ENCODE results near the gene TBCCD1. TPM values are rescaled to one million over a fixed set of nuclear protein-coding genes. Genes with fewer than 3 reads are reported as not detected.
A peak's percentile ranks its signal among the peaks of the same experiment; 100 is the strongest.
"Not testable (repeated sequence)": the region's sequence is repeated elsewhere in the genome, so short reads cannot be mapped to it uniquely, and the experiment has no call there.

The TBCCD1 gene
- total RNA-seq, 1 experiment from 2014 or later: 7.4 TPM

DNA sequence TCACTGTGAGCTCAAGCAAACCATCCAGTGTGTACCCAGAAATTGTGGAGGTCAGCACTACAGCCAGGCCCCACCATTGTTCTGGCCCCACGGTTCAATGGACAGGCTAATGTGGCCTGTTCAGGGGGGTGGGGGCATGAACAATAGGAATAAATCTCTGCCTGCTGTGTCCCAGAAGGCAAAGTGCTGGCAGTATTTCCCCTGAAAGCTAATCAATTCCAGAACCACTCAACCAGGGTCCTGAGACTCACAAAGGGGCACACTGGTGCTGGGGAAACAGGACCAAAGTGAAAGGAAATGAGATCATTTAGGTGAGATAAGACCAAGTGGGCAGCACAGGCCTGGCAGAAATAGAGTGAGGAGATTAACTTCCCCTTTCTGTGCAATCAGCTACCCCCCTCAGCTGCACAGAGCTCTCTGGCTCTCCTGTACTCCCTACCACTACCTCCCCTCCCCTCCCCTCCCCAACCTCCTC, 34.5 kb downstream of the TBCCD1 start:
- H3K27ac ChIP-seq (ENCODE audit: insufficient read length, low read depth, low read length): no peak overlapping the region
- no peak overlapping the region for H3K56ac ChIP-seq (ENCODE audit: insufficient read length, low read depth, low read length)
- no peaks in the 10 kb centered on the region for H3K9me3 ChIP-seq (ENCODE audit: control insufficient read depth, low read depth, low read length)
- no peak for DNase-seq
- Mint-ChIP-seq H3K36me3 (ENCODE audit: insufficient read depth in 1 of 3, low read depth in 3 of 3) (no peaks in the 10 kb centered on the region; a peak in 1 of 7 replicates), H3K27me3 (ENCODE audit: low read depth) (no peaks in the 10 kb centered on the region), H3K4me1 (peaks cover 8 to 12% of the 10 kb centered on the region in 2 experiments), H3K9me3 (peaks cover 0 to 2% of the 10 kb centered on the region in 2 experiments; a peak in 3 of 5 replicates), H3K4me3 (no peak overlapping the region), H3K27ac (peak overlapping the region in 2 of 3 experiments; percentile 23 to 68; a peak in 2 of 7 replicates)
- H4K91ac ChIP-seq (ENCODE audit: insufficient read length, low read depth, low read length): no peak overlapping the region
- no peaks in the 10 kb centered on the region for H3K79me2 ChIP-seq (ENCODE audit: insufficient read depth, low read length)
- no peak overlapping the region for H3K9ac ChIP-seq (ENCODE audit: extremely low read depth, insufficient read length, low read length)
- no peak overlapping the region for H2BK20ac ChIP-seq (ENCODE audit: low read depth, low read length, poor library complexity, severe bottlenecking)
- H4K5ac ChIP-seq (ENCODE audit: insufficient read length, low read depth, low read length): no peak overlapping the region
- no peak overlapping the region for H3K4ac ChIP-seq (ENCODE audit: low read depth, low read length)
- no peak overlapping the region for H3K18ac ChIP-seq (ENCODE audit: insufficient read length, low read depth, low read length)
- no peaks in the 10 kb centered on the region for H3K27me3 ChIP-seq (ENCODE audit: insufficient read depth, low read length)
- no peaks in the 10 kb centered on the region for H3K79me1 ChIP-seq (ENCODE audit: insufficient read depth, low read depth, low read length, poor library complexity, severe bottlenecking)
- H2BK12ac ChIP-seq (ENCODE audit: insufficient read length, low read depth, low read length): no peak overlapping the region
- no peak overlapping the region for H4K8ac ChIP-seq (replicated peaks; ENCODE audit: insufficient read length, low read depth, low read length)
- no peak overlapping the region for H2BK5ac ChIP-seq (ENCODE audit: insufficient read length, low read length)
- TF ChIP-seq, protein P1, sequence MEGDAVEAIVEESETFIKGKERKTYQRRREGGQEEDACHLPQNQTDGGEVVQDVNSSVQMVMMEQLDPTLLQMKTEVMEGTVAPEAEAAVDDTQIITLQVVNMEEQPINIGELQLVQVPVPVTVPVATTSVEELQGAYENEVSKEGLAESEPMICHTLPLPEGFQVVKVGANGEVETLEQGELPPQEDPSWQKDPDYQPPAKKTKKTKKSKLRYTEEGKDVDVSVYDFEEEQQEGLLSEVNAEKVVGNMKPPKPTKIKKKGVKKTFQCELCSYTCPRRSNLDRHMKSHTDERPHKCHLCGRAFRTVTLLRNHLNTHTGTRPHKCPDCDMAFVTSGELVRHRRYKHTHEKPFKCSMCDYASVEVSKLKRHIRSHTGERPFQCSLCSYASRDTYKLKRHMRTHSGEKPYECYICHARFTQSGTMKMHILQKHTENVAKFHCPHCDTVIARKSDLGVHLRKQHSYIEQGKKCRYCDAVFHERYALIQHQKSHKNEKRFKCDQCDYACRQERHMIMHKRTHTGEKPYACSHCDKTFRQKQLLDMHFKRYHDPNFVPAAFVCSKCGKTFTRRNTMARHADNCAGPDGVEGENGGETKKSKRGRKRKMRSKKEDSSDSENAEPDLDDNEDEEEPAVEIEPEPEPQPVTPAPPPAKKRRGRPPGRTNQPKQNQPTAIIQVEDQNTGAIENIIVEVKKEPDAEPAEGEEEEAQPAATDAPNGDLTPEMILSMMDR (conservative IDR thresholded peaks at IDR 0.05): no peak
- H3K14ac ChIP-seq (ENCODE audit: insufficient read depth, low read length): no peak overlapping the region
- H2AK5ac ChIP-seq (ENCODE audit: insufficient read length, low read length): no peak overlapping the region
- no CpG with 5 or more reads among the region's 1 CpG for WGBS (ENCODE audit: extremely low coverage, insufficient read length, low lambda C conversion rate)
- no peak overlapping the region for H3T11ph ChIP-seq (ENCODE audit: low read length)
- no peaks in the 10 kb centered on the region for H4K20me1 ChIP-seq (ENCODE audit: control insufficient read depth, insufficient read depth, insufficient read length)
- H2BK15ac ChIP-seq (ENCODE audit: low read depth, low read length): no peak overlapping the region
- no peak overlapping the region for H2BK120ac ChIP-seq (ENCODE audit: low read depth, low read length, poor library complexity, severe bottlenecking)
- no peak overlapping the region for H3K23ac ChIP-seq (ENCODE audit: insufficient read length, low read depth, low read length)
- no peak overlapping the region for H3K4me2 ChIP-seq (ENCODE audit: insufficient read depth, insufficient read length, low read length)
- H3K23me2 ChIP-seq (ENCODE audit: insufficient read length, low read depth, low read length, poor library complexity, severe bottlenecking): no peaks in the 10 kb centered on the region
- no peak overlapping the region for H2AFZ ChIP-seq (ENCODE audit: low read length)
- H3K4me1 ChIP-seq (ENCODE audit: insufficient read depth, low read length): peaks cover 2% of the 10 kb centered on the region; the same call in 1 of the 2 replicates

- H3K79me1 ChIP-seq (ENCODE audit: insufficient read depth, low read depth, low read length, poor library complexity, severe bottlenecking); H3K9me3 ChIP-seq (ENCODE audit: control insufficient read depth, low read depth, low read length); H3K9ac ChIP-seq (ENCODE audit: extremely low read depth, insufficient read length, low read length); H3K4me1 ChIP-seq (ENCODE audit: insufficient read depth, low read length); H3K14ac ChIP-seq (ENCODE audit: insufficient read depth, low read length); H3K4ac ChIP-seq (ENCODE audit: low read depth, low read length); H3K36me3 Mint-ChIP-seq (ENCODE audit: insufficient read depth in 1 of 3, low read depth in 3 of 3); H3K23me2 ChIP-seq (ENCODE audit: insufficient read length, low read depth, low read length, poor library complexity, severe bottlenecking); H2AK5ac ChIP-seq (ENCODE audit: insufficient read length, low read length); H3K27ac ChIP-seq (ENCODE audit: insufficient read length, low read depth, low read length); H3K4me3 Mint-ChIP-seq; H4K5ac ChIP-seq (ENCODE audit: insufficient read length, low read depth, low read length); H4K91ac ChIP-seq (ENCODE audit: insufficient read length, low read depth, low read length); H2BK5ac ChIP-seq (ENCODE audit: insufficient read length, low read length); H3K4me2 ChIP-seq (ENCODE audit: insufficient read depth, insufficient read length, low read length); DNase-seq; H4K20me1 ChIP-seq (ENCODE audit: control insufficient read depth, insufficient read depth, insufficient read length); H3K27me3 ChIP-seq (ENCODE audit: insufficient read depth, low read length); H2BK15ac ChIP-seq (ENCODE audit: low read depth, low read length); H3K27ac Mint-ChIP-seq; H3K23ac ChIP-seq (ENCODE audit: insufficient read length, low read depth, low read length); H2BK12ac ChIP-seq (ENCODE audit: insufficient read length, low read depth, low read length); H2BK120ac ChIP-seq (ENCODE audit: low read depth, low read length, poor library complexity, severe bottlenecking); H3K18ac ChIP-seq (ENCODE audit: insufficient read length, low read depth, low read length); H3K9me3 Mint-ChIP-seq; H3K79me2 ChIP-seq (ENCODE audit: insufficient read depth, low read length); H3T11ph ChIP-seq (ENCODE audit: low read length); H2BK20ac ChIP-seq (ENCODE audit: low read depth, low read length, poor library complexity, severe bottlenecking); H3K27me3 Mint-ChIP-seq (ENCODE audit: low read depth); H4K8ac ChIP-seq (replicated peaks; ENCODE audit: insufficient read length, low read depth, low read length); H3K56ac ChIP-seq (ENCODE audit: insufficient read length, low read depth, low read length); H2AFZ ChIP-seq (ENCODE audit: low read length): not testable (repeated sequence)
- peaks cover 8 to 12% of the 10 kb centered on the region in 2 experiments for H3K4me1 Mint-ChIP-seq
- no CpG with 5 or more reads among the region's 3 CpGs for WGBS (ENCODE audit: extremely low coverage, insufficient read length, low lambda C conversion rate)
Observed at GRCh38 chr3:186531694-186532093, 35.4 kb downstream of the TBCCD1 start.

Measured in H9 (cell line).